ENCODE results near the gene ELOVL6.

DNA sequence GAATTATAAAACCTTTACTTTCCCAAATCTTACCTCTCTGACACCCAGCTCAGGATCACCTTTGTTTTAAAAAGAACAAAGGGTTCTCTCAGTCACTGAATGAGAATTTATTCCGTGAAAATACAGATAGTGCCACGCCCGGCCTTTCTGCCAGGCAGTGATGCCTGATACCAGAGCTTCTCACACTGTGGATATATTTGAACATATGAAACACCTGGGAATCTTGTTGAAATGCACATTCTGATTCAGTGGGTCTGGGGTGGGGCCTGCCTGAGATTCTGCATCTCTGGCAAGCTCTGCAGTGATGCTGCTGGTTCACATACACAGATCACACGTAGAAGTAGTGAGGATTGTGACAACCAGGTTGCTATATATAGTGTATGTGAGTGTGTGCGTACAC is 46.0 kb downstream of the ELOVL6 start:
- TF ChIP-seq, protein P1, sequence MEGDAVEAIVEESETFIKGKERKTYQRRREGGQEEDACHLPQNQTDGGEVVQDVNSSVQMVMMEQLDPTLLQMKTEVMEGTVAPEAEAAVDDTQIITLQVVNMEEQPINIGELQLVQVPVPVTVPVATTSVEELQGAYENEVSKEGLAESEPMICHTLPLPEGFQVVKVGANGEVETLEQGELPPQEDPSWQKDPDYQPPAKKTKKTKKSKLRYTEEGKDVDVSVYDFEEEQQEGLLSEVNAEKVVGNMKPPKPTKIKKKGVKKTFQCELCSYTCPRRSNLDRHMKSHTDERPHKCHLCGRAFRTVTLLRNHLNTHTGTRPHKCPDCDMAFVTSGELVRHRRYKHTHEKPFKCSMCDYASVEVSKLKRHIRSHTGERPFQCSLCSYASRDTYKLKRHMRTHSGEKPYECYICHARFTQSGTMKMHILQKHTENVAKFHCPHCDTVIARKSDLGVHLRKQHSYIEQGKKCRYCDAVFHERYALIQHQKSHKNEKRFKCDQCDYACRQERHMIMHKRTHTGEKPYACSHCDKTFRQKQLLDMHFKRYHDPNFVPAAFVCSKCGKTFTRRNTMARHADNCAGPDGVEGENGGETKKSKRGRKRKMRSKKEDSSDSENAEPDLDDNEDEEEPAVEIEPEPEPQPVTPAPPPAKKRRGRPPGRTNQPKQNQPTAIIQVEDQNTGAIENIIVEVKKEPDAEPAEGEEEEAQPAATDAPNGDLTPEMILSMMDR (IDR thresholded peaks at IDR 0.05) = no peak
- TF ChIP-seq POLR2A (IDR thresholded peaks at IDR 0.05) = no peak
